ENCODE data around the gene SFRP2.

DNA sequence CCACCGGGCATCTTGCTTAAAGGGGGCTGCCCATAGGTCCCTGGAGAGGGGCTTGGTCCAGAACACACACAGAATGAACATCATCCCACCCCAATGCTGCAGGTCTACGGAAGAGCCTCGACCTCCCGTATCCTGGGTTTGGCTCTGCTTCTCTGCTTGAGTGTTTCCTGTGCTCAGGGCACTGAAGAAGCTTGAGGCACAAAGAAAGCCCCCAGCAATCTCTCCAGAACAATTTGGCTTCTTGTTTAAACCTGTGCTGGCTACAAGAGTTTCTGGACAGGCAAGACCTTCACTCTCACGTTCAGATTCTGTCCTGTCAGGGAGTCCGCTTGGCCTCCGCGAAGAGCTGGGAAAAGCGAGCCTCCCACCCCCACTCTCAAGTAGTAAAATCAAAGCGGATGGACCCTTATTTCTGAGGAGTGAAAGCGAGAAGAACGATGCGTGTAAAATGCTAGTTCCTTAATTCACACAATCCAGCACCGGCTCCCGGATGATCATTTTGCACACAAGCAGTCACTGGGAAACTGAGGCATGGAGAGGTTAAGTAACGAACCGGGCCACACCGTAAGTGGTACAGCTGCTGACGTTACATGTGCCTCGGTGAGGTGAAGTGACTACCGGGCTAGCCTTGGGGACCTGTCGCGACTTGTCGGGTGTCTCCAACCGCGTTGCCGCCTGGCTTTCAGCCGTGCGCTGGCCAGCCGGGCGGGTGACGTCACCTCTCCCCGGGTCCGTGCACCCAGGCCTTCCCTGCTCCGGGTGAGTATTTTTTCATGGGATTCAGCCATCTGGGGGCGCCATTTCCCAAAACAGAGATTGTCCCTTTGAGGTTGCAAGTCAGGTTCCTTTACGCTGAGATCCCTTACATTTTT is 3.1 kb upstream of the SFRP2 start:
- TF ChIP-seq POLR2A (IDR thresholded peaks at IDR 0.05) (no peak), CTCF (IDR thresholded peaks at IDR 0.05) (peak in 4 of 7 experiments; percentile 17 to 38 (median 29))

Data from body of pancreas (tissue), 4 donors.